Esophagus squamous epithelium (tissue), 4 donors: ENCODE data around the gene ITGA5.

Experiments used
- POLR2A ChIP-seq, 4 donors: fragments of 450-650 bp; IDR thresholded peaks; one replicate each; pipeline ENCODE4 v1.6.1; 2017; ENCODE audit warnings: antibody characterized with exemption in 4 of 4, mild to moderate bottlenecking in 4 of 4, moderate library complexity in 3 of 4
- TF ChIP-seq, protein P1 (sequence below), 6 experiments: fragments of 450-650 bp in 4 of 6; fragments of 200-600 bp in 2 of 6; sonication (generic) in 2 of 6; IDR thresholded peaks; one replicate each; pipeline ENCODE4 v1.5.1; 2016 to 2019; ENCODE audit warnings: antibody characterized with exemption in 6 of 6, mild to moderate bottlenecking in 4 of 6, moderate library complexity in 4 of 6

DNA sequence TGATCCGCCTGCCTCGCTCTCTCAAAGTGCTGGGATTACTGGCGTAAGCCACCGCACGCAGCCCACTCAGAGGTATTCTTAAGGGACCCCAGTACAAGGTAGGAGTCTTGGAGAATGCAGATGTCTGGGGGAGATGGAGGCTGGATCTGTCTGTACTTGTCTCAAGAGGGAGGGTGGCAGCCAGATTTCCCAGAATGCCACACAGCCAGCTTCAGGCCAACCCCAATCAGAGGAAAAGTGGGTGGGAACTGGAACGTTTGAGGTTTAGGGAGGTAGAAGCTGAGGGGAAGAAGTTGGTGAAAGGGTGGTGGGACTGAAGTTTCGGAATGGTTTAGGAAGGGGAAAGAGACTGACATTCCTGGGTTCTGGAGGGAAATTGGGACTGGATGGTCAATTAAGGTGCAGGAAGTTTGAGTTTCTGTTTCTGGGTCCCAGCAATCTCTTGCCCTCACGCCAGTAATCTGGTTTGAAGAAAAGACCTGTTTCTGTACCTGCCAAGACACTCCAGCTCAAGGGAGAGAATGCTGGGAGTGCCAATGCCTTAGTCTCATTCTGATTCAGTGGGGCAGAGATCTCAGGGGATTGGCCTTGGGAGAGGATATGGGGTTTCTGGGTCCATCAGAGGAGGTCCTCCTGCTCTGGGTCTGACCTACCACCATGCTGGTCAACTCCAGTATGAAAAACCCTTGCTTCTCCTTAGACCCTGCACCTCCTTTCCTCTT, 26.4 kb downstream of the ITGA5 start:
- TF ChIP-seq, protein P1, sequence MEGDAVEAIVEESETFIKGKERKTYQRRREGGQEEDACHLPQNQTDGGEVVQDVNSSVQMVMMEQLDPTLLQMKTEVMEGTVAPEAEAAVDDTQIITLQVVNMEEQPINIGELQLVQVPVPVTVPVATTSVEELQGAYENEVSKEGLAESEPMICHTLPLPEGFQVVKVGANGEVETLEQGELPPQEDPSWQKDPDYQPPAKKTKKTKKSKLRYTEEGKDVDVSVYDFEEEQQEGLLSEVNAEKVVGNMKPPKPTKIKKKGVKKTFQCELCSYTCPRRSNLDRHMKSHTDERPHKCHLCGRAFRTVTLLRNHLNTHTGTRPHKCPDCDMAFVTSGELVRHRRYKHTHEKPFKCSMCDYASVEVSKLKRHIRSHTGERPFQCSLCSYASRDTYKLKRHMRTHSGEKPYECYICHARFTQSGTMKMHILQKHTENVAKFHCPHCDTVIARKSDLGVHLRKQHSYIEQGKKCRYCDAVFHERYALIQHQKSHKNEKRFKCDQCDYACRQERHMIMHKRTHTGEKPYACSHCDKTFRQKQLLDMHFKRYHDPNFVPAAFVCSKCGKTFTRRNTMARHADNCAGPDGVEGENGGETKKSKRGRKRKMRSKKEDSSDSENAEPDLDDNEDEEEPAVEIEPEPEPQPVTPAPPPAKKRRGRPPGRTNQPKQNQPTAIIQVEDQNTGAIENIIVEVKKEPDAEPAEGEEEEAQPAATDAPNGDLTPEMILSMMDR (IDR thresholded peaks at IDR 0.05): no peak
- no peak for TF ChIP-seq POLR2A (IDR thresholded peaks at IDR 0.05)
